ENCODE results near the gene DYNC1I1. TPM values are rescaled to one million over a fixed set of nuclear protein-coding genes. Genes with fewer than 3 reads are reported as not detected.

Gene DYNC1I1
- total RNA-seq, 1 experiment from 2014 or later: 3.6 TPM

GRCh38 chr7:95845007-95845406 is 72.7 kb downstream of the DYNC1I1 start:
- ChIA-PET POLR2A (ENCODE audit: low non-redundant PET) (no interaction called here), CTCF (no interaction called here)
- no peak for DNase-seq (ENCODE audit: low spot score)
- no TSS peak for BruUV-seq (replicated peaks)
- Histone ChIP-seq H3K4me3 (ENCODE audit: low read depth, low read length, poor library complexity, severe bottlenecking) (no peak overlapping the region), H3K27me3 (replicated peaks; ENCODE audit: insufficient read depth, low read depth, low read length, poor library complexity) (no peaks in the 10 kb centered on the region), H3K9me3 (ENCODE audit: low read depth, low read length, poor library complexity, severe bottlenecking) (no peaks in the 10 kb centered on the region), H3K4me1 (ENCODE audit: insufficient read depth, low read length, poor library complexity, severe bottlenecking) (no peaks in the 10 kb centered on the region), H3K27ac (ENCODE audit: low read depth, low read length, poor library complexity, severe bottlenecking) (no peak overlapping the region), H3K36me3 (ENCODE audit: insufficient read depth, low read length, poor library complexity, severe bottlenecking) (no peaks in the 10 kb centered on the region)
- intact Hi-C loops (cut with micrococcal nuclease; ENCODE audit: unreplicated experiment): no loop called here
- TF ChIP-seq CTCF (conservative IDR thresholded peaks at IDR 0.05; ENCODE audit: low read depth, low read length): no peak
- TF ChIP-seq EZH2 (IDR thresholded peaks at IDR 0.05; ENCODE audit: borderline replicate concordance, low read depth, low read length, poor library complexity, severe bottlenecking): no peak

GRCh38 chr7:95847061-95847460 is 74.7 kb downstream of the DYNC1I1 start:
- DNase-seq (ENCODE audit: low spot score): no peak
- BruUV-seq (replicated peaks): no TSS peak
- ChIA-PET POLR2A (ENCODE audit: low non-redundant PET) (no interaction called here), CTCF (no interaction called here)
- no peaks in the 10 kb centered on the region for H3K4me1 ChIP-seq (ENCODE audit: insufficient read depth, low read length, poor library complexity, severe bottlenecking)
- no peaks in the 10 kb centered on the region for H3K36me3 ChIP-seq (ENCODE audit: insufficient read depth, low read length, poor library complexity, severe bottlenecking)
- no peak overlapping the region for H3K27ac ChIP-seq (ENCODE audit: low read depth, low read length, poor library complexity, severe bottlenecking)
- H3K9me3 ChIP-seq (ENCODE audit: low read depth, low read length, poor library complexity, severe bottlenecking): no peaks in the 10 kb centered on the region
- intact Hi-C loops (cut with micrococcal nuclease; ENCODE audit: unreplicated experiment): no loop called here
- no peak for TF ChIP-seq CTCF (conservative IDR thresholded peaks at IDR 0.05; ENCODE audit: low read depth, low read length)
- TF ChIP-seq EZH2 (IDR thresholded peaks at IDR 0.05; ENCODE audit: borderline replicate concordance, low read depth, low read length, poor library complexity, severe bottlenecking): no peak
- H3K27me3 ChIP-seq (replicated peaks; ENCODE audit: insufficient read depth, low read depth, low read length, poor library complexity): no peaks in the 10 kb centered on the region
- no peak overlapping the region for H3K4me3 ChIP-seq (ENCODE audit: low read depth, low read length, poor library complexity, severe bottlenecking)

- H3K27ac ChIP-seq (ENCODE audit: low read depth, low read length, poor library complexity, severe bottlenecking): no peak overlapping the region
- no TSS peak for BruUV-seq (replicated peaks)
- H3K36me3 ChIP-seq (ENCODE audit: insufficient read depth, low read length, poor library complexity, severe bottlenecking): no peaks in the 10 kb centered on the region
- no peak overlapping the region for H3K4me3 ChIP-seq (ENCODE audit: low read depth, low read length, poor library complexity, severe bottlenecking)
- POLR2A ChIA-PET (ENCODE audit: low non-redundant PET): no interaction called here
- H3K9me3 ChIP-seq (ENCODE audit: low read depth, low read length, poor library complexity, severe bottlenecking): no peaks in the 10 kb centered on the region
- H3K4me1 ChIP-seq (ENCODE audit: insufficient read depth, low read length, poor library complexity, severe bottlenecking): no peaks in the 10 kb centered on the region
- no peak for DNase-seq (ENCODE audit: low spot score)
- intact Hi-C loops (cut with micrococcal nuclease; ENCODE audit: unreplicated experiment): no loop called here
- no peak for TF ChIP-seq CTCF (conservative IDR thresholded peaks at IDR 0.05; ENCODE audit: low read depth, low read length)
- no peak for TF ChIP-seq EZH2 (IDR thresholded peaks at IDR 0.05; ENCODE audit: borderline replicate concordance, low read depth, low read length, poor library complexity, severe bottlenecking)
- H3K27me3 ChIP-seq (replicated peaks; ENCODE audit: insufficient read depth, low read depth, low read length, poor library complexity): no peaks in the 10 kb centered on the region
- CTCF ChIA-PET: no interaction called here
Observed at GRCh38 chr7:95859429-95859828, 87.1 kb downstream of the DYNC1I1 start.

Data from A673 (cell line).